K562 (cell line): ENCODE measurements around the gene BSPRY. TPM values are rescaled to one million over a fixed set of nuclear protein-coding genes. Genes with fewer than 3 reads are reported as not detected.
A peak's percentile ranks its signal among the peaks of the same experiment; 100 is the strongest.
"Not testable (repeated sequence)": the region's sequence is repeated elsewhere in the genome, so short reads cannot be mapped to it uniquely, and the experiment has no call there.

ENCODE experiments used
- ATAC-seq: fragments of 200-7000 bp; cut with Tn5 transposase; 3 replicates; pipeline ENCODE4 v1.9.1; 2020; ENCODE audit warnings: moderate library complexity
- BruUV-seq: library from RNA; stranded (reverse); fragments of 400-500 nt; replicated peaks from 2 replicates; lab custom pipeline; 2021; lab: Mats Ljungman, UMichigan
- CTCF ChIA-PET: fragments of 300-600 bp; formaldehyde crosslinking; extraction: SDS; loops from one replicate; lab custom pipeline; 2021; ENCODE audit warnings: low intra/inter-chr PET ratio; lab: Yijun Ruan, JAX
- POLR2A ChIA-PET: fragments of 300-600, 350-650 bp; sonication (Branson Sonifier 250); formaldehyde crosslinking; extraction: SDS; loops from one replicate; lab custom pipeline; 2021; ENCODE audit warnings: antibody characterized with exemption, inconsistent platforms; lab: Yijun Ruan, JAX
- DNase-seq, 4 experiments: peaks; one replicate each; pipeline versions ENCODE4 v3.0.0 to v3.0.0-alpha.2; 2011 to 2018; ENCODE audit warnings: low spot score in 3 of 4, mixed read lengths in 3 of 4; ENCODE audit errors: extremely low read depth in 1 of 4
- FAIRE-seq: peaks from 2 replicates; lab custom pipeline; 2011; peaks lifted over from hg19 to GRCh38; lab: Jason Lieb, UNC
- H2AFZ ChIP-seq: 2 replicates; pipeline ENCODE4 v1.6.0; 2011; ENCODE audit warnings: low read depth, low read length, control low read depth, inconsistent platforms
- H3K27ac ChIP-seq: fragments of 200-600 bp; 3 replicates; pipeline ENCODE4 v1.8.0; 2011; ENCODE audit warnings: low read depth, mild to moderate bottlenecking, control low read depth, inconsistent platforms, low read length, moderate library complexity, mixed read lengths; ENCODE audit errors: extremely low read depth
- H3K27me3 ChIP-seq, 2 experiments: fragments of 300-600 bp in 1 of 2; 2 replicates in 1 of 2; 3 replicates in 1 of 2; pipeline versions ENCODE4 v1.6.0 to v1.8.0; 2011; ENCODE audit warnings: inconsistent platforms in 2 of 2, low read length in 2 of 2, mild to moderate bottlenecking in 1 of 2, mixed read lengths in 1 of 2, moderate library complexity in 1 of 2; ENCODE audit not compliant: control insufficient read depth in 2 of 2, insufficient read depth in 2 of 2
- H3K36me3 ChIP-seq: fragments of 300-600 bp; 3 replicates; pipeline ENCODE4 v1.8.0; 2011; ENCODE audit warnings: mild to moderate bottlenecking, low read length, inconsistent platforms; ENCODE audit not compliant: control insufficient read depth, insufficient read depth
- H3K4me1 ChIP-seq, 2 experiments: fragments of 200-600 bp in 1 of 2; replicated peaks in 1 of 2; 2 replicates in 1 of 2; 3 replicates in 1 of 2; pipeline versions ENCODE4 v1.5.1 to v1.8.0; 2011; ENCODE audit warnings: inconsistent platforms in 2 of 2, low read length in 2 of 2, mild to moderate bottlenecking in 1 of 2, mixed read lengths in 1 of 2, moderate library complexity in 1 of 2; ENCODE audit not compliant: control insufficient read depth in 2 of 2, insufficient read depth in 2 of 2
- H3K4me2 ChIP-seq: 2 replicates; pipeline ENCODE4 v1.6.1; 2011; ENCODE audit warnings: low read length, control low read depth, inconsistent platforms, mixed read lengths; ENCODE audit not compliant: insufficient read depth
- H3K4me3 ChIP-seq: fragments of 200-600 bp; sonication (generic), shearing (Covaris generic); 2 replicates; pipeline ENCODE4 v1.5.1; 2016; ENCODE audit warnings: control low read depth, inconsistent platforms
- H3K79me2 ChIP-seq: fragments of 200-600 bp; 3 replicates; pipeline ENCODE4 v1.8.0; 2011; ENCODE audit warnings: low read length, inconsistent platforms; ENCODE audit not compliant: control insufficient read depth, insufficient read depth
- H3K9ac ChIP-seq, 2 experiments: 2 replicates each; pipeline versions ENCODE4 v1.6.0 to v1.6.1; 2011; ENCODE audit warnings: low read depth in 2 of 2, low read length in 2 of 2, control low read depth in 1 of 2, inconsistent platforms in 1 of 2, mild to moderate bottlenecking in 1 of 2, mixed read lengths in 1 of 2; ENCODE audit not compliant: insufficient read depth in 1 of 2
- H3K9me1 ChIP-seq: one replicate; pipeline ENCODE4 v1.6.0; 2011; ENCODE audit warnings: inconsistent platforms, mild to moderate bottlenecking, low read length, moderate library complexity; ENCODE audit not compliant: control insufficient read depth, insufficient read depth
- H3K9me3 ChIP-seq: replicated peaks from 2 replicates; pipeline ENCODE4 v1.5.1; 2011; ENCODE audit warnings: low read depth, low read length, inconsistent platforms; ENCODE audit not compliant: control insufficient read depth, insufficient read depth
- H4K20me1 ChIP-seq: replicated peaks from 2 replicates; pipeline ENCODE4 v1.6.1; 2011; ENCODE audit warnings: low read length, inconsistent platforms, mixed read lengths; ENCODE audit not compliant: control insufficient read depth, insufficient read depth
- BACH1 ChIP-seq: fragments of 200-800 bp; sonication (Bioruptor generic); IDR thresholded peaks from 2 replicates; pipeline ENCODE4 v1.6.1; 2016; ENCODE audit warnings: missing genetic modification characterization, missing compliant biosample characterization
- CBFA2T2 ChIP-seq: fragments of 450-650 bp; conservative IDR thresholded peaks from 2 replicates; pipeline ENCODE4 v1.6.1; 2017; ENCODE audit warnings: mild to moderate bottlenecking
- CBX2 ChIP-seq: fragments of 200-600 bp; sonication (generic); IDR thresholded peaks from one replicate; pipeline ENCODE4 v1.6.1; 2012; ENCODE audit warnings: mild to moderate bottlenecking, low read length, inconsistent platforms; ENCODE audit not compliant: insufficient read depth, poor library complexity, severe bottlenecking
- ETV5 ChIP-seq: sonication (generic); formaldehyde crosslinking; IDR thresholded peaks from 2 replicates; pipeline ENCODE4 v1.4.0; 2020; ENCODE audit warnings: low read depth, mild to moderate bottlenecking, missing genetic modification reagents
- FOXO4 ChIP-seq: fragments of 450-650 bp; formaldehyde crosslinking; IDR thresholded peaks from 2 replicates; pipeline ENCODE4 v1.4.0; 2020; ENCODE audit warnings: mild to moderate bottlenecking, moderate library complexity
- GABPA ChIP-seq: fragments of 200-800 bp; sonication (Bioruptor generic); conservative IDR thresholded peaks from 2 replicates; pipeline ENCODE4 v1.6.1; 2016; ENCODE audit warnings: low read depth, missing genetic modification characterization, missing compliant biosample characterization
- NFRKB ChIP-seq: fragments of 450-650 bp; IDR thresholded peaks from 2 replicates; pipeline ENCODE4 v1.6.1; 2016; ENCODE audit warnings: low read depth
- NKRF ChIP-seq: fragments of 450-650 bp; IDR thresholded peaks from 2 replicates; pipeline ENCODE4 v1.6.1; 2016; ENCODE audit warnings: borderline replicate concordance
- NONO ChIP-seq, 2 experiments: fragments of 200-400 bp in 1 of 2; fragments of 450-650 bp in 1 of 2; formaldehyde crosslinking in 1 of 2; IDR thresholded peaks; 2 replicates each; pipeline ENCODE4 v1.6.1; 2017; ENCODE audit warnings: low read depth in 2 of 2, mild to moderate bottlenecking in 2 of 2, moderate library complexity in 2 of 2, low read length in 1 of 2
- RCOR1 ChIP-seq, 2 experiments: IDR thresholded peaks; 2 replicates each; pipeline ENCODE4 v1.6.1; 2012; ENCODE audit warnings: low read depth in 2 of 2, low read length in 2 of 2, borderline replicate concordance in 1 of 2, improper control_type of control experiment in 1 of 2
- SRSF7 ChIP-seq: fragments of 200-400 bp; formaldehyde crosslinking; optimal IDR thresholded peaks from 2 replicates; pipeline ENCODE3; 2017; ENCODE audit warnings: mild to moderate bottlenecking, low read depth, low read length
- WGBS: fragments of 100-300 bp; shearing (Covaris generic); methylation state at CpG from one replicate; pipeline ENCODE4 v1.1.6; 2016; ENCODE audit warnings: low coverage, mixed read lengths; ENCODE audit not compliant: insufficient coverage; ENCODE audit errors: missing lambda C conversion rate; 5-methylcytosine and 5-hydroxymethylcytosine counted together
- in situ Hi-C: fragments of 300-500 bp; cut with MboI; formaldehyde crosslinking; loops from 4 replicates; pipeline ENCODE4 v1.15.0; 2018; ENCODE audit warnings: inconsistent platforms, mixed read lengths
- intact Hi-C: fragments of 100-400 bp; cut with micrococcal nuclease; formaldehyde crosslinking; loops from 2 replicates; pipeline ENCODE4 v1.14.2; 2022
- polyA plus RNA-seq, 8 experiments: library from polyadenylated mRNA; depleted of rRNA in 4 of 8; stranded (reverse) in 5 of 8; unstranded in 3 of 8; fragments of >200 nt; fragmentation: Nextera tagmentation in 2 of 8; fragmentation: Illumina TruSeq in 1 of 8; extraction: Ambion mirVana in 2 of 8; extraction: Trizol in 1 of 8; gene quantifications; 2 replicates each; pipeline versions ENCODE4 v1.2.1 to v1.2.3, GENCODE V29; 2011 to 2014; ENCODE audit warnings: inconsistent platforms in 1 of 8, missing spikeins in 1 of 8
- total RNA-seq, 7 experiments: library from RNA; depleted of rRNA in 6 of 7; stranded (reverse); fragments of >200 nt in 6 of 7; fragmentation: Illumina TruSeq in 2 of 7; extraction: Trizol in 2 of 7; gene quantifications; 2 replicates each; pipeline versions ENCODE4 v1.2.1 to v1.2.3, GENCODE V29; 2011 to 2021; ENCODE audit warnings: low replicate concordance in 1 of 7

Gene BSPRY
- total and polyA plus RNA-seq, 9 of the 15 experiments (the other 6 are each of a cell fraction or from before 2014, with no cell fraction given) = 0.07 to 0.67 (median 0.18) TPM

- BruUV-seq, H3K27ac ChIP-seq, H3K36me3 ChIP-seq, H3K4me2 ChIP-seq, H3K9me1 ChIP-seq, DNase-seq, ATAC-seq, H3K79me2 ChIP-seq, H3K9me3 ChIP-seq, FAIRE-seq, CTCF ChIA-PET, H3K4me3 ChIP-seq, H2AFZ ChIP-seq, in situ Hi-C loops, POLR2A ChIA-PET, H3K9ac ChIP-seq, H4K20me1 ChIP-seq, H3K27me3 ChIP-seq, intact Hi-C loops: not testable (repeated sequence)
- 75% methylated on average over 6 of the region's 7 CpGs for WGBS
- H3K4me1 ChIP-seq = peaks cover 18 to 19% of the 10 kb centered on the region in 2 experiments; a peak in 4 of 5 replicates
These were observed 32.1 kb downstream of the BSPRY start for GRCh38 chr9:113381441-113381840.

DNA sequence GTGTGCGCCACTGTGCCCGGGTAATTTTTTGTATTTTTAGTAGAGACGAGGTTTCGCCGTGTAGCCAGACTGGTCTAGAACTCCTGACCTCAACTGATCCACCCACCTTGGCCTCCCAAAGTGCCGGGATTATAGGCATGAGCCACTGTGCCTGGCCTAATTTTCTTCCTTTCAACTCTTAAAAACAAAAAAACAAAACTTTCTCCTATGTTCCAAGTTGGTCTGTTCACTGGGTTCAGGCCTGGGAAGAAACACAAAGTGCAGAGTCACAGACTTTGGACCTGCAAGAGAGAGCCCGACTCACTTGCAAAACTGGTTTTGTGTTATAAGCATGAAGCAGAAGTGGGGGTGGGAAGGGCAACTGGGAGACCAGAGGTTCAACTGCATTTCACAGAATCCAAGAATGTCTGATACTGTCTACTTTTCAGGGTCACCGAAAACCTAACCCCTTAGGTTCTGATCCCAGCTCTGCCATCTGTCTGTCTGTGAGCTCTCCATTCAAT lies 32.6 kb downstream of the BSPRY start:
- ChIA-PET CTCF (no interaction called here), POLR2A (no interaction called here)
- no TSS peak for BruUV-seq
- H2AFZ ChIP-seq = peak overlapping the region; percentile 53
- FAIRE-seq = no peak
- intact Hi-C loops = no loop called here
- H3K27ac ChIP-seq = no peak overlapping the region
- no peak for DNase-seq
- H3K79me2 ChIP-seq = no peaks in the 10 kb centered on the region
- no peaks in the 10 kb centered on the region; the same call in 2 of the 3 replicates for H3K36me3 ChIP-seq
- peaks cover 14 to 19% of the 10 kb centered on the region in 2 experiments; a peak in 4 of 5 replicates for H3K4me1 ChIP-seq
- H3K9me1 ChIP-seq = peaks cover 3% of the 10 kb centered on the region
- no peaks in the 10 kb centered on the region for H4K20me1 ChIP-seq
- ATAC-seq = no peak
- in situ Hi-C loops = no loop called here
- H3K9ac ChIP-seq = no peak overlapping the region
- no peaks in the 10 kb centered on the region for H3K27me3 ChIP-seq
- H3K9me3 ChIP-seq = no peaks in the 10 kb centered on the region
- TF ChIP-seq ETV5 (CRISPR knock-in tag) (no peak), NFRKB (no peak), NONO (IDR thresholded peaks at IDR 0.05; ENCODE audit: low read depth in 2 of 2, low read length in 1 of 2) (no peak), RCOR1 (IDR thresholded peaks at IDR 0.05; ENCODE audit: borderline replicate concordance in 1 of 2, low read depth in 2 of 2, low read length in 2 of 2) (no peak), FOXO4 (CRISPR knock-in tag) (no peak), SRSF7 (no peak), NKRF (no peak), GABPA (tag) (no peak), CBX2 (no peak), BACH1 (tag) (no peak), CBFA2T2 (no peak)
- no peak overlapping the region for H3K4me2 ChIP-seq
- WGBS = 74% methylated on average over 8 of the region's 8 CpGs
- no peak overlapping the region for H3K4me3 ChIP-seq
